ENCODE results near the gene RIGI.

RIGI gene

GRCh38 chr9:32502464-32502863, 23.5 kb downstream of the RIGI start:
- H3K4me3 Mint-ChIP-seq = no peak overlapping the region
- H3K27me3 Mint-ChIP-seq = no peaks in the 10 kb centered on the region
- H3K4me1 Mint-ChIP-seq (ENCODE audit: low read depth) = no peaks in the 10 kb centered on the region
- H3K9me3 Mint-ChIP-seq = no peaks in the 10 kb centered on the region
- H3K27ac Mint-ChIP-seq = no peak overlapping the region
- peaks cover 23% of the 10 kb centered on the region for H3K36me3 Mint-ChIP-seq (ENCODE audit: low read depth)

GRCh38 chr9:32501868-32502267, 24.1 kb downstream of the RIGI start:
- Mint-ChIP-seq H3K4me1 (ENCODE audit: low read depth) (no peaks in the 10 kb centered on the region), H3K9me3 (no peaks in the 10 kb centered on the region), H3K27me3 (no peaks in the 10 kb centered on the region), H3K4me3 (no peak overlapping the region), H3K36me3 (ENCODE audit: low read depth) (peaks cover 23% of the 10 kb centered on the region), H3K27ac (no peak overlapping the region)

GRCh38 chr9:32500768-32501167, 25.2 kb downstream of the RIGI start:
- no peaks in the 10 kb centered on the region for H3K27me3 Mint-ChIP-seq
- H3K36me3 Mint-ChIP-seq (ENCODE audit: low read depth) = peaks cover 30% of the 10 kb centered on the region
- no peaks in the 10 kb centered on the region for H3K4me1 Mint-ChIP-seq (ENCODE audit: low read depth)
- H3K9me3 Mint-ChIP-seq = no peaks in the 10 kb centered on the region
- no peak overlapping the region for H3K4me3 Mint-ChIP-seq
- no peak overlapping the region for H3K27ac Mint-ChIP-seq

GRCh38 chr9:32497921-32498320, 28.1 kb downstream of the RIGI start:
- H3K4me1 Mint-ChIP-seq (ENCODE audit: low read depth) = no peaks in the 10 kb centered on the region
- no peak overlapping the region for H3K27ac Mint-ChIP-seq
- H3K36me3 Mint-ChIP-seq (ENCODE audit: low read depth) = peaks cover 32% of the 10 kb centered on the region
- H3K9me3 Mint-ChIP-seq = no peaks in the 10 kb centered on the region
- no peak overlapping the region for H3K4me3 Mint-ChIP-seq
- no peaks in the 10 kb centered on the region for H3K27me3 Mint-ChIP-seq

GRCh38 chr9:32490601-32491000, 35.4 kb downstream of the RIGI start:
- H3K27me3 Mint-ChIP-seq = no peaks in the 10 kb centered on the region

GRCh38 chr9:32487981-32488380, 38.0 kb downstream of the RIGI start:
- no peaks in the 10 kb centered on the region for H3K9me3 Mint-ChIP-seq
- H3K4me1 Mint-ChIP-seq (ENCODE audit: low read depth) = no peaks in the 10 kb centered on the region
- peaks cover 51% of the 10 kb centered on the region for H3K36me3 Mint-ChIP-seq (ENCODE audit: low read depth)
- no peak overlapping the region for H3K27ac Mint-ChIP-seq
- H3K4me3 Mint-ChIP-seq = no peak overlapping the region
- no peaks in the 10 kb centered on the region for H3K27me3 Mint-ChIP-seq

More at GRCh38 chr9:32490601-32491000, 35.4 kb downstream of the RIGI start:
- no peaks in the 10 kb centered on the region for H3K9me3 Mint-ChIP-seq
- H3K4me3 Mint-ChIP-seq = no peak overlapping the region
- no peak overlapping the region for H3K27ac Mint-ChIP-seq
- no peaks in the 10 kb centered on the region for H3K4me1 Mint-ChIP-seq (ENCODE audit: low read depth)
- peaks cover 38% of the 10 kb centered on the region for H3K36me3 Mint-ChIP-seq (ENCODE audit: low read depth)

- Mint-ChIP-seq H3K27ac (no peak overlapping the region), H3K36me3 (ENCODE audit: low read depth) (peaks cover 55% of the 10 kb centered on the region), H3K4me1 (ENCODE audit: low read depth) (no peaks in the 10 kb centered on the region), H3K4me3 (no peak overlapping the region), H3K9me3 (no peaks in the 10 kb centered on the region), H3K27me3 (no peaks in the 10 kb centered on the region)
These were observed 39.0 kb downstream of the RIGI start for GRCh38 chr9:32486839-32487562.

GRCh38 chr9:32483343-32483742, 42.7 kb downstream of the RIGI start:
- H3K4me1 Mint-ChIP-seq (ENCODE audit: low read depth) = no peaks in the 10 kb centered on the region
- peaks cover 59% of the 10 kb centered on the region for H3K36me3 Mint-ChIP-seq (ENCODE audit: low read depth)
- no peaks in the 10 kb centered on the region for H3K27me3 Mint-ChIP-seq
- no peaks in the 10 kb centered on the region for H3K9me3 Mint-ChIP-seq
- H3K27ac Mint-ChIP-seq = no peak overlapping the region
- H3K4me3 Mint-ChIP-seq = no peak overlapping the region
